Omental fat pad (tissue), 4 donors: ENCODE results near the gene NAV2. TPM values are rescaled to one million over a fixed set of nuclear protein-coding genes. Genes with fewer than 3 reads are reported as not detected.

Source experiments
- ATAC-seq: fragments of 150-250 bp; one replicate; pipeline ENCODE4 v1.9.1; 2016; ENCODE audit warnings: mild to moderate bottlenecking, moderate library complexity; ENCODE audit not compliant: low FRiP score
- DNase-seq: peaks from one replicate; pipeline ENCODE4 v3.0.0-alpha.2; 2019; ENCODE audit warnings: low spot score
- total RNA-seq, 4 donors: library from RNA; depleted of rRNA; stranded (reverse); fragments of >200 nt; gene quantifications; one replicate each; pipeline ENCODE4 v1.1.0, GENCODE V29; 2016
- TF ChIP-seq, protein P1 (sequence below), 3 donors: fragments of 450-650 bp; IDR thresholded peaks; one replicate each; pipeline ENCODE4 v1.5.1; 2016 to 2017; ENCODE audit warnings: antibody characterized with exemption in 3 of 3, mild to moderate bottlenecking in 3 of 3, moderate library complexity in 2 of 3

Gene NAV2
- total RNA-seq, 4 donors from 2014 or later = 6.3 to 41.6 (median 13.0) TPM

- ATAC-seq = no peak
- TF ChIP-seq, protein P1, sequence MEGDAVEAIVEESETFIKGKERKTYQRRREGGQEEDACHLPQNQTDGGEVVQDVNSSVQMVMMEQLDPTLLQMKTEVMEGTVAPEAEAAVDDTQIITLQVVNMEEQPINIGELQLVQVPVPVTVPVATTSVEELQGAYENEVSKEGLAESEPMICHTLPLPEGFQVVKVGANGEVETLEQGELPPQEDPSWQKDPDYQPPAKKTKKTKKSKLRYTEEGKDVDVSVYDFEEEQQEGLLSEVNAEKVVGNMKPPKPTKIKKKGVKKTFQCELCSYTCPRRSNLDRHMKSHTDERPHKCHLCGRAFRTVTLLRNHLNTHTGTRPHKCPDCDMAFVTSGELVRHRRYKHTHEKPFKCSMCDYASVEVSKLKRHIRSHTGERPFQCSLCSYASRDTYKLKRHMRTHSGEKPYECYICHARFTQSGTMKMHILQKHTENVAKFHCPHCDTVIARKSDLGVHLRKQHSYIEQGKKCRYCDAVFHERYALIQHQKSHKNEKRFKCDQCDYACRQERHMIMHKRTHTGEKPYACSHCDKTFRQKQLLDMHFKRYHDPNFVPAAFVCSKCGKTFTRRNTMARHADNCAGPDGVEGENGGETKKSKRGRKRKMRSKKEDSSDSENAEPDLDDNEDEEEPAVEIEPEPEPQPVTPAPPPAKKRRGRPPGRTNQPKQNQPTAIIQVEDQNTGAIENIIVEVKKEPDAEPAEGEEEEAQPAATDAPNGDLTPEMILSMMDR (IDR thresholded peaks at IDR 0.05) = no peak
- no peak for DNase-seq
These were observed 352.3 kb downstream of the NAV2 start for GRCh38 chr11:20064961-20065405.

GRCh38 chr11:20065406-20065805 is 352.8 kb downstream of the NAV2 start:
- TF ChIP-seq, protein P1 (IDR thresholded peaks at IDR 0.05) = no peak
- ATAC-seq = no peak
- DNase-seq = no peak

- no peak for ATAC-seq
- TF ChIP-seq, protein P1 (IDR thresholded peaks at IDR 0.05) = no peak
- DNase-seq = no peak
These were observed 353.6 kb downstream of the NAV2 start for GRCh38 chr11:20066013-20066782.

GRCh38 chr11:20066783-20067156 is 354.1 kb downstream of the NAV2 start:
- ATAC-seq (no peak), DNase-seq (no peak)
- TF ChIP-seq, protein P1 (IDR thresholded peaks at IDR 0.05) = no peak

- ATAC-seq (no peak), DNase-seq (no peak)
- TF ChIP-seq, protein P1 (IDR thresholded peaks at IDR 0.05) = no peak
These were observed 355.0 kb downstream of the NAV2 start for GRCh38 chr11:20067665-20068064.

GRCh38 chr11:20068691-20069090 is 356.1 kb downstream of the NAV2 start:
- ATAC-seq = no peak
- DNase-seq = no peak
- TF ChIP-seq, protein P1 (IDR thresholded peaks at IDR 0.05) = no peak

- no peak for ATAC-seq
- DNase-seq = no peak
- TF ChIP-seq, protein P1 (IDR thresholded peaks at IDR 0.05) = no peak
These were observed 357.8 kb downstream of the NAV2 start for GRCh38 chr11:20070459-20070858.
